Activated naive CD4-positive, alpha-beta T cell treated with anti-CD3 and anti-CD28 coated beads, Interleukin-2, amount 10 ng/mL, durations not matched to agents 5 hours and 36 hours (primary cell): ENCODE data around the gene IAH1. TPM values are rescaled to one million over a fixed set of nuclear protein-coding genes. Genes with fewer than 3 reads are reported as not detected.

Source experiments
- total RNA-seq, 2 experiments: library from RNA; stranded (reverse); gene quantifications; one replicate each; pipeline ENCODE4 v1.2.3, GENCODE V29; 2021

IAH1 gene, protein sequence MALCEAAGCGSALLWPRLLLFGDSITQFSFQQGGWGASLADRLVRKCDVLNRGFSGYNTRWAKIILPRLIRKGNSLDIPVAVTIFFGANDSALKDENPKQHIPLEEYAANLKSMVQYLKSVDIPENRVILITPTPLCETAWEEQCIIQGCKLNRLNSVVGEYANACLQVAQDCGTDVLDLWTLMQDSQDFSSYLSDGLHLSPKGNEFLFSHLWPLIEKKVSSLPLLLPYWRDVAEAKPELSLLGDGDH
- 10 to 100 TPM; 63.7 to 67.8 TPM for total RNA-seq

DNA sequence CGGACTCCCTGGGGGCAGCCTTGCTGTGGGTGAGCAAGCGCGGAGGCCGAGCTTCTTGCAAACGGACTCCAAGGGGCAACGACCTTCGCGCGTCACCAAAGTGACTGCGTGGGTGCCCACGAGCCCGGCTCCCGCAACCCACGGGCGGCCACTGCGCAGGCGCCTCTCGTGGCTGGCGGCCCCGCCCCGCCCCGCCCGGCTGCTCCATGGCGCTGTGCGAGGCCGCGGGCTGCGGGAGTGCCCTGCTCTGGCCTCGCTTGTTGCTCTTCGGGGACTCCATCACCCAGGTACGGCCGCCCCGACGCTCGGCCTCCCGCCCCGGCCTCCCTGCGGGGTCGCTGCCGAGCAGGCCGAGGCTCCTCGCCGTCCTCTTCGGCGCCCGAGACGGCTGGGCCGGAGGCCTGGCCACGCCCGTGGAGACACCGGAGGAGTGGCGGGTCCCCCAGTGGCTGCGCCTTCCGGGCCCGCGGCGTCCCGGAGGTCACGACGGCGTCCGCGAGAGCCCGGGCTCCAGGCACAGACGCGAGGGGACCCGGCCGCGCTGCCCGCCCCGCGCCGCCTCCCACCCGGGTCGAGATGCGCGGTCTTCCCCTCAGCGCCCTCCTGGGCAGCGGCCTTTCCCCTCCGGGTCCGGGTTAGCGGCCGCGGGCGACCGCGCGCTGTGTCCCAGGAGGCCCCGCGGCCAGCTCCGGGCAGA, at the start of gene IAH1:
TSS of gene IAH1 (plus strand) at position 191 of the 697 bp plus-strand sequence. CDS start at position 207, 16 bp downstream.

Other genes starting within 250 kb of the IAH1 start
- gene ITGB1BP1, start 51.0 kb upstream of the IAH1 start, total RNA-seq: 10 to 100 TPM; 95.3 to 96.1 TPM
- gene CPSF3, start 50.9 kb upstream of the IAH1 start, total RNA-seq: 10 to 100 TPM; 41.7 to 44.0 TPM
- 10 to 100 TPM; 23.0 to 25.9 TPM for gene ADAM17, start 81.3 kb downstream of the IAH1 start, total RNA-seq
- 100 to 1,000 TPM; 223 to 225 TPM for gene YWHAQ, start 156.4 kb downstream of the IAH1 start, total RNA-seq